ENCODE measurements around the gene PUM2. TPM values are rescaled to one million over a fixed set of nuclear protein-coding genes. Genes with fewer than 3 reads are reported as not detected.

Gene PUM2
- total and polyA plus RNA-seq, 2 of the 8 experiments (the other 6 are each of a cell fraction or from before 2014, with no cell fraction given), result 46.6 to 114 TPM

- TF ChIP-seq ATF2 (IDR thresholded peaks at IDR 0.05; ENCODE audit: low read length), result no peak
- TF ChIP-seq SRF (IDR thresholded peaks at IDR 0.05; ENCODE audit: low read depth, low read length), result no peak
- no peak for TF ChIP-seq E2F6 (IDR thresholded peaks at IDR 0.05)
- TF ChIP-seq, protein P1, sequence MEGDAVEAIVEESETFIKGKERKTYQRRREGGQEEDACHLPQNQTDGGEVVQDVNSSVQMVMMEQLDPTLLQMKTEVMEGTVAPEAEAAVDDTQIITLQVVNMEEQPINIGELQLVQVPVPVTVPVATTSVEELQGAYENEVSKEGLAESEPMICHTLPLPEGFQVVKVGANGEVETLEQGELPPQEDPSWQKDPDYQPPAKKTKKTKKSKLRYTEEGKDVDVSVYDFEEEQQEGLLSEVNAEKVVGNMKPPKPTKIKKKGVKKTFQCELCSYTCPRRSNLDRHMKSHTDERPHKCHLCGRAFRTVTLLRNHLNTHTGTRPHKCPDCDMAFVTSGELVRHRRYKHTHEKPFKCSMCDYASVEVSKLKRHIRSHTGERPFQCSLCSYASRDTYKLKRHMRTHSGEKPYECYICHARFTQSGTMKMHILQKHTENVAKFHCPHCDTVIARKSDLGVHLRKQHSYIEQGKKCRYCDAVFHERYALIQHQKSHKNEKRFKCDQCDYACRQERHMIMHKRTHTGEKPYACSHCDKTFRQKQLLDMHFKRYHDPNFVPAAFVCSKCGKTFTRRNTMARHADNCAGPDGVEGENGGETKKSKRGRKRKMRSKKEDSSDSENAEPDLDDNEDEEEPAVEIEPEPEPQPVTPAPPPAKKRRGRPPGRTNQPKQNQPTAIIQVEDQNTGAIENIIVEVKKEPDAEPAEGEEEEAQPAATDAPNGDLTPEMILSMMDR (IDR thresholded peaks at IDR 0.05; ENCODE audit: control extremely low read depth in 1 of 3, insufficient read depth in 1 of 3, low read depth in 1 of 3, low read length in 3 of 3), result no peak
- no peak for TF ChIP-seq RFX5 (IDR thresholded peaks at IDR 0.05; ENCODE audit: borderline replicate concordance, low read depth, low read length)
- no peak for TF ChIP-seq CHD1 (IDR thresholded peaks at IDR 0.05; ENCODE audit: low read depth, low read length)
- TF ChIP-seq SUZ12 (IDR thresholded peaks at IDR 0.05; ENCODE audit: low read length), result no peak
- no peak for TF ChIP-seq NANOG (IDR thresholded peaks at IDR 0.05; ENCODE audit: insufficient read depth, low read depth, low read length, poor library complexity, severe bottlenecking)
These were observed 22.4 kb upstream of the PUM2 start (continued) for GRCh38 chr2:20372896-20373640.

Measured in H1 (cell line).